MM.1S (cell line): ENCODE measurements around the gene PAX9.

ENCODE experiments used
- CTCF ChIP-seq: fragments of 300-600 bp; sonication (generic); IDR thresholded peaks from 2 replicates; pipeline ENCODE4 v1.5.1; 2016; ENCODE audit warnings: antibody characterized with exemption, low read length, mixed read lengths
- EZH2 ChIP-seq: fragments of 300-600 bp; sonication (generic); optimal IDR thresholded peaks from 2 replicates; pipeline ENCODE3; 2017; ENCODE audit warnings: low read depth, mild to moderate bottlenecking, antibody characterized with exemption, low read length, mixed read lengths

GRCh38 chr14:36719823-36720222 is 58.2 kb downstream of the PAX9 start:
- TF ChIP-seq CTCF (no peak), EZH2 (no peak)
